Measurements from ENCODE around the gene SLC41A1. TPM values are rescaled to one million over a fixed set of nuclear protein-coding genes. Genes with fewer than 3 reads are reported as not detected.

Gene SLC41A1
- total and polyA plus RNA-seq, 2 donors (not counting 1 experiment from before 2014, with no cell fraction given), result 15.8 to 24.2 TPM

DNA sequence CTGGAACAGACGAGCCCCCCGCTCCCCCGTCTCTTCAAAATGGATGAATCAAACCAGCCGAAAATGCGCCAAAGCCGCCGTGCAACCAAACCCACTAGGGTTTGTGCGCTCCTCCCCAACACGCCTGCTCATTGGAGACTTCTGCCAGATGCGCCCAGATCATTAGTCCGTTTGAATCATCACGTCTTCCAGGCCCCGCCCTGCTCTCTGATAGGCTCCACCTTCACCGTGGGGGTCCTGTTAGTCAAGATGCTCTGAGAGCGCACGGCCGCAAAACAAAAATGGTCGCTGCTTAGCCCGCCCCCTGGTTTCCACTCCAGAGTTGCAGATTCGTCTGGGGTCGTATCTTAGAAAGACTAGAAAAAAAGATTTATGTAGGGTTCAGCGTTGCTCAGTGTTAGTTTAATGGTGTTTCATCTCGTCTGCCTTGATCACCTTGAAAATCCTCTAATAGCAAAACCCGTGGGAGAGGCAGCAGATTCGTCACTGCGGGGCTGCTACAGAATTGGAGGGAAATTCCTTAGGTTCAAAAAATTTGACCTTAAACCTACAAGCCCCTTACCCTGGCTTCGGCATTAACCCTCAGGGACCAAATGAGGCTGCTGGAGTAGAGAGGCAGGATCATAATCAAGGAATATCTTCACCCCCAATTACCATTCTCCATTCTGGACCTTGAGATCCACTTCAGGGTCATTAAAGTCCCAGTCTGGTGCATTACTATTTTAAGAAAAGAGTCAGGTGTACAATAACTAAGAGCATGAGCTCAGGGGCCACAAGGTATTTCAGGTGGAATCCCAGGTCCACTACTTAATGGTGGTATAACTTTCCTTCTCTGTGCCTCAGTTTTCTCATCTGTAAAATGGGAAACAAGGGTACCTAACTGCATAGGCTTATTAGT, 62.6 kb downstream of the SLC41A1 start, which contains the start of gene NUCKS1:
TSS of gene NUCKS1 (minus strand) at position 45 of the 898 bp plus-strand sequence. CDS start 209 bp downstream, outside the sequence.
- no peaks in the 10 kb centered on the region for H3K27me3 ChIP-seq (replicated peaks in 1 of 4; ENCODE audit: control extremely low read depth in 1 of 4, control insufficient read depth in 3 of 4, insufficient read depth in 4 of 4, low read length in 3 of 4)
- H3K79me2 ChIP-seq (ENCODE audit: control insufficient read depth, insufficient read depth, low read length), result peaks cover 44% of the 10 kb centered on the region
- peaks cover 22 to 29% of the 10 kb centered on the region in 2 donors for H3K4me1 ChIP-seq (ENCODE audit: control insufficient read depth in 2 of 2, insufficient read depth in 2 of 2, low read length in 2 of 2)
- intact Hi-C loops (cut with micrococcal nuclease), result loop anchor here (1.0 kb wide), 4 partner anchors 25 to 262 kb away; partner anchors contain the start of genes RAB29 and SLC41A1
- WGBS (ENCODE audit: insufficient coverage), result 0% methylated on average over 21 of the region's 27 CpGs
- Mint-ChIP-seq H3K4me1 (peaks cover 33% of the 10 kb centered on the region), H3K9me3 (ENCODE audit: insufficient read depth) (no peaks in the 10 kb centered on the region), H3K4me3 (peak within 1 kb of the TSS; percentile 95), H3K27ac (peak within 1 kb of the TSS; percentile 97), H3K27me3 (no peaks in the 10 kb centered on the region)
- H3K9ac ChIP-seq (ENCODE audit: low read length), result peak within 1 kb of the TSS; percentile 80
- peak within 1 kb of the TSS; percentile 91 for H2AFZ ChIP-seq (ENCODE audit: insufficient read depth, low read depth, low read length, poor library complexity, severe bottlenecking)
- peak within 1 kb of the TSS; percentile 61 to 97 (median 88) for H3K4me3 ChIP-seq (ENCODE audit: control extremely low read depth in 1 of 5, extremely low read depth in 1 of 5, insufficient read depth in 1 of 5, low read depth in 2 of 5, low read length in 4 of 5)
- ChIA-PET CTCF (no interaction called here), POLR2A (interaction anchor here (0.5 to 2.4 kb wide), 9 partner anchors 14 to 1231 kb away, joined by 3 to 17 read pairs (median 4); partner anchors contain the start of genes ELK4, PM20D1, RAB29 and SLC41A1)
- ATAC-seq (ENCODE audit: low read depth), result peak; percentile 80
- H4K20me1 ChIP-seq (ENCODE audit: control insufficient read depth, insufficient read depth, low read length, poor library complexity, severe bottlenecking), result peaks cover 30% of the 10 kb centered on the region
- H3K4me2 ChIP-seq (replicated peaks; ENCODE audit: low read depth, low read length, poor library complexity, severe bottlenecking), result peak within 1 kb of the TSS; percentile 84
- H3K9me3 ChIP-seq (ENCODE audit: control extremely low read depth in 1 of 3, control insufficient read depth in 2 of 3, insufficient read depth in 1 of 3, low read length in 2 of 3), result no peaks in the 10 kb centered on the region
- H3K27ac ChIP-seq (ENCODE audit: low read length in 2 of 2), result peak within 1 kb of the TSS; percentile 83 to 95
- DNase-seq, result peak; percentile 98
- H3K36me3 ChIP-seq (replicated peaks in 1 of 2; ENCODE audit: control extremely low read depth in 1 of 2, control insufficient read depth in 1 of 2, extremely low read depth in 1 of 2, insufficient read depth in 2 of 2, low read length in 1 of 2), result no peaks in the 10 kb centered on the region
- TF ChIP-seq, protein P1, sequence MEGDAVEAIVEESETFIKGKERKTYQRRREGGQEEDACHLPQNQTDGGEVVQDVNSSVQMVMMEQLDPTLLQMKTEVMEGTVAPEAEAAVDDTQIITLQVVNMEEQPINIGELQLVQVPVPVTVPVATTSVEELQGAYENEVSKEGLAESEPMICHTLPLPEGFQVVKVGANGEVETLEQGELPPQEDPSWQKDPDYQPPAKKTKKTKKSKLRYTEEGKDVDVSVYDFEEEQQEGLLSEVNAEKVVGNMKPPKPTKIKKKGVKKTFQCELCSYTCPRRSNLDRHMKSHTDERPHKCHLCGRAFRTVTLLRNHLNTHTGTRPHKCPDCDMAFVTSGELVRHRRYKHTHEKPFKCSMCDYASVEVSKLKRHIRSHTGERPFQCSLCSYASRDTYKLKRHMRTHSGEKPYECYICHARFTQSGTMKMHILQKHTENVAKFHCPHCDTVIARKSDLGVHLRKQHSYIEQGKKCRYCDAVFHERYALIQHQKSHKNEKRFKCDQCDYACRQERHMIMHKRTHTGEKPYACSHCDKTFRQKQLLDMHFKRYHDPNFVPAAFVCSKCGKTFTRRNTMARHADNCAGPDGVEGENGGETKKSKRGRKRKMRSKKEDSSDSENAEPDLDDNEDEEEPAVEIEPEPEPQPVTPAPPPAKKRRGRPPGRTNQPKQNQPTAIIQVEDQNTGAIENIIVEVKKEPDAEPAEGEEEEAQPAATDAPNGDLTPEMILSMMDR (IDR thresholded peaks at IDR 0.05), result no peak
- TF ChIP-seq EZH2 (IDR thresholded peaks at IDR 0.05; ENCODE audit: borderline replicate concordance, insufficient read depth, low read depth, low read length, poor library complexity, severe bottlenecking), result no peak

Measured in B cell (primary cell).